ENCODE results near the gene BRI3.
A peak's percentile ranks its signal among the peaks of the same experiment; 100 is the strongest.

The BRI3 gene

GRCh38 chr7:98294326-98294725 lies 12.8 kb downstream of the BRI3 start:
- Histone ChIP-seq H3K4me3 (ENCODE audit: low read depth, low read length, poor library complexity, severe bottlenecking) (no peak overlapping the region), H3K9me3 (ENCODE audit: low read length) (no peaks in the 10 kb centered on the region), H3K36me3 (ENCODE audit: insufficient read depth, low read length) (no peaks in the 10 kb centered on the region), H3K9me2 (ENCODE audit: low read depth, low read length) (no peaks in the 10 kb centered on the region), H3K9ac (ENCODE audit: low read length) (no peak overlapping the region), H3F3A (ENCODE audit: insufficient read depth, low read length) (no peaks in the 10 kb centered on the region), H2AFZ (ENCODE audit: low read length) (no peak overlapping the region), H3K27ac (ENCODE audit: low read depth, low read length, poor library complexity, severe bottlenecking) (no peak overlapping the region), H3K4me2 (ENCODE audit: low read length) (no peak overlapping the region), H3K4me1 (ENCODE audit: insufficient read depth, low read length, severe bottlenecking) (no peaks in the 10 kb centered on the region), H3K79me2 (ENCODE audit: insufficient read depth, low read length) (no peaks in the 10 kb centered on the region), H3K27me3 (ENCODE audit: insufficient read depth, low read length) (no peaks in the 10 kb centered on the region), H4K20me1 (ENCODE audit: insufficient read depth, low read length) (no peaks in the 10 kb centered on the region)
- TF ChIP-seq CTCF (IDR thresholded peaks at IDR 0.05; ENCODE audit: low read length), result no peak
- TF ChIP-seq EZH2 (IDR thresholded peaks at IDR 0.05; ENCODE audit: borderline replicate concordance, low read length), result no peak

GRCh38 chr7:98294798-98295382 lies 13.4 kb downstream of the BRI3 start:
- Histone ChIP-seq H3K9me3 (ENCODE audit: low read length) (no peaks in the 10 kb centered on the region), H4K20me1 (ENCODE audit: insufficient read depth, low read length) (no peaks in the 10 kb centered on the region), H3K4me1 (ENCODE audit: insufficient read depth, low read length, severe bottlenecking) (no peaks in the 10 kb centered on the region), H2AFZ (ENCODE audit: low read length) (no peak overlapping the region), H3K27me3 (ENCODE audit: insufficient read depth, low read length) (no peaks in the 10 kb centered on the region), H3K79me2 (ENCODE audit: insufficient read depth, low read length) (no peaks in the 10 kb centered on the region), H3K36me3 (ENCODE audit: insufficient read depth, low read length) (no peaks in the 10 kb centered on the region), H3K9ac (ENCODE audit: low read length) (no peak overlapping the region), H3K9me2 (ENCODE audit: low read depth, low read length) (no peaks in the 10 kb centered on the region), H3K27ac (ENCODE audit: low read depth, low read length, poor library complexity, severe bottlenecking) (no peak overlapping the region), H3K4me3 (ENCODE audit: low read depth, low read length, poor library complexity, severe bottlenecking) (no peak overlapping the region), H3K4me2 (ENCODE audit: low read length) (no peak overlapping the region), H3F3A (ENCODE audit: insufficient read depth, low read length) (no peaks in the 10 kb centered on the region)
- TF ChIP-seq EZH2 (IDR thresholded peaks at IDR 0.05; ENCODE audit: borderline replicate concordance, low read length), result no peak
- peak; percentile 85 for TF ChIP-seq CTCF (IDR thresholded peaks at IDR 0.05; ENCODE audit: low read length)

GRCh38 chr7:98295467-98296192 lies 14.1 kb downstream of the BRI3 start:
- Histone ChIP-seq H4K20me1 (ENCODE audit: insufficient read depth, low read length) (no peaks in the 10 kb centered on the region), H3K4me1 (ENCODE audit: insufficient read depth, low read length, severe bottlenecking) (no peaks in the 10 kb centered on the region)

More at GRCh38 chr7:98295467-98296192, 14.1 kb downstream of the BRI3 start:
- TF ChIP-seq CTCF (IDR thresholded peaks at IDR 0.05; ENCODE audit: low read length) (no peak), EZH2 (IDR thresholded peaks at IDR 0.05; ENCODE audit: borderline replicate concordance, low read length) (no peak)
- no peak overlapping the region for H3K4me3 ChIP-seq (ENCODE audit: low read depth, low read length, poor library complexity, severe bottlenecking)
- no peak overlapping the region for H2AFZ ChIP-seq (ENCODE audit: low read length)
- no peaks in the 10 kb centered on the region for H3F3A ChIP-seq (ENCODE audit: insufficient read depth, low read length)
- H3K27me3 ChIP-seq (ENCODE audit: insufficient read depth, low read length), result no peaks in the 10 kb centered on the region; the same call in 1 of the 2 replicates
- no peak overlapping the region for H3K27ac ChIP-seq (ENCODE audit: low read depth, low read length, poor library complexity, severe bottlenecking)
- no peaks in the 10 kb centered on the region for H3K9me3 ChIP-seq (ENCODE audit: low read length)
- no peaks in the 10 kb centered on the region for H3K9me2 ChIP-seq (ENCODE audit: low read depth, low read length)
- no peak overlapping the region for H3K4me2 ChIP-seq (ENCODE audit: low read length)
- H3K79me2 ChIP-seq (ENCODE audit: insufficient read depth, low read length), result no peaks in the 10 kb centered on the region
- H3K9ac ChIP-seq (ENCODE audit: low read length), result no peak overlapping the region
- H3K36me3 ChIP-seq (ENCODE audit: insufficient read depth, low read length), result no peaks in the 10 kb centered on the region

All from OCI-LY1 (cell line).